Measurements from ENCODE around the gene CASP7. TPM values are rescaled to one million over a fixed set of nuclear protein-coding genes. Genes with fewer than 3 reads are reported as not detected.

CASP7 gene
- total RNA-seq, 1 donor from 2014 or later = 22.6 TPM

DNA sequence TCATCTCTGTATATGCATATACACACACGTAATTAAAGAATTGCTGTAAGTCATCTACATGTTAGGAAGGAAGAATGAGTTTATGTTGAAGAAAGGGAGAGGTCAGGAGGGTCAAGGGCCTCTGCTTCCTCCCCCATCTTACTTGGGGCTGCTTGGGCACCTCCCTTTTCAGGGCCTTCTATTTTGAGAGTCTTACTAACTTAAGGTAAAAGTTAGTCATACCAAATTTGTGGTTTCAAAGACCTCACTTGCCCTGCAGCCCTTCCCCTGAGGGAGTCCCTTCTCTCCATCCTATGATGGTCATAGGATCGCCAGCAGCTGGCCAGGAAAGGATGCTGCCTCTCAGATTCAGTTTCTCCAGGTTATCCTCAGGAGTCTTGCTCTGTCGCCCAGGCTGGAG lies 74.4 kb downstream of the CASP7 start:
- CTCF ChIA-PET = no interaction called here
- Mint-ChIP-seq H3K9me3 (no peaks in the 10 kb centered on the region), H3K27me3 (peaks cover 5% of the 10 kb centered on the region), H3K4me1 (no peaks in the 10 kb centered on the region), H3K27ac (no peak overlapping the region), H3K36me3 (ENCODE audit: low read depth) (no peaks in the 10 kb centered on the region), H3K4me3 (no peak overlapping the region)
- TF ChIP-seq CTCF (IDR thresholded peaks at IDR 0.05) = no peak
- ATAC-seq (ENCODE audit: low read depth) (no peak), DNase-seq (no peak)
- POLR2A ChIA-PET = no interaction called here
- intact Hi-C loops (cut with micrococcal nuclease) = no loop called here

- intact Hi-C loops (cut with micrococcal nuclease) = no loop called here
- no peaks in the 10 kb centered on the region for H3K36me3 Mint-ChIP-seq (ENCODE audit: low read depth)
- CTCF ChIA-PET = no interaction called here
- DNase-seq = no peak
- no peaks in the 10 kb centered on the region for H3K4me1 Mint-ChIP-seq
- H3K27ac Mint-ChIP-seq = no peak overlapping the region
- no peak for TF ChIP-seq CTCF (IDR thresholded peaks at IDR 0.05)
- no peak for ATAC-seq (ENCODE audit: low read depth)
- POLR2A ChIA-PET = interaction anchor here (0.6 kb wide), 1 partner anchor 27 kb away, joined by 5 read pairs; no protein-coding TSS in a partner anchor
- H3K27me3 Mint-ChIP-seq = peaks cover 5% of the 10 kb centered on the region
- H3K4me3 Mint-ChIP-seq = no peak overlapping the region
- H3K9me3 Mint-ChIP-seq = no peaks in the 10 kb centered on the region
Measured at GRCh38 chr10:113754768-113755167, 75.1 kb downstream of the CASP7 start.

DNA sequence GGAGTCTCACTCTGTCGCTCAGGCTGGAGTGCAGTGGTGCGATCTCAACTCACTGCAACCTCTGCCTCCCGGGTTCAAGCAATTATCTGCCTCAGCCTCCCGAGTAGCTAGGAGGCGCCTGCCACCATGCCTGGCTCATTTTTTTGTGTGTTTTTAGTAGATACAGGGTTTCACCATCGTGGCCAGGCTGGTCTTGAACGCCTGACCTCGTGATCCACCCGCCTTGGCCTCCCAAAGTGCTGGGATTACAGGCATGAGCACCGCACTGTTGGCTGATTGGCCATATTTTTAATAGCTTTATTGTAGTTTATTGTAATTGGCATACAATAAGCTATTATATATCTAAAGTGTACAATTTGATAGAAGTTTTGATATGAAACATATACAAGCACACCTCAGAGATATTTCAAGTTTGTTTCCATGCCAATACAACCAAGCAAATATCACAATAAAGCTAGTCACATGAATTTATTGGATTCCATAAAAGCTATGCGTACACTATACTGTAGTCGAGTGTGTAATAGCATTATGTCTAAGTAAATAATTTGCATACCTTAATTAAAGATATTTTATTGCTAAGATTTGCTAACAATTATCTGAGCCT lies 77.3 kb downstream of the CASP7 start:
- H3K9me3 Mint-ChIP-seq = no peaks in the 10 kb centered on the region
- H3K36me3 Mint-ChIP-seq (ENCODE audit: low read depth) = no peaks in the 10 kb centered on the region
- H3K4me3 Mint-ChIP-seq = no peak overlapping the region
- no peak for DNase-seq
- ATAC-seq (ENCODE audit: low read depth) = no peak
- ChIA-PET CTCF (no interaction called here), POLR2A (no interaction called here)
- peaks cover 6% of the 10 kb centered on the region for H3K27me3 Mint-ChIP-seq
- intact Hi-C loops (cut with micrococcal nuclease) = no loop called here
- no peak overlapping the region for H3K27ac Mint-ChIP-seq
- H3K4me1 Mint-ChIP-seq = no peaks in the 10 kb centered on the region
- TF ChIP-seq CTCF (IDR thresholded peaks at IDR 0.05) = no peak

GRCh38 chr10:113762083-113762482 lies 82.4 kb downstream of the CASP7 start:
- Mint-ChIP-seq H3K27ac (no peak overlapping the region), H3K9me3 (peaks cover 9% of the 10 kb centered on the region), H3K36me3 (ENCODE audit: low read depth) (no peaks in the 10 kb centered on the region), H3K4me3 (no peak overlapping the region), H3K27me3 (peaks cover 6% of the 10 kb centered on the region), H3K4me1 (no peaks in the 10 kb centered on the region)
- ATAC-seq (ENCODE audit: low read depth) (no peak), DNase-seq (no peak)
- ChIA-PET POLR2A (no interaction called here), CTCF (no interaction called here)
- intact Hi-C loops (cut with micrococcal nuclease) = no loop called here
- no peak for TF ChIP-seq CTCF (IDR thresholded peaks at IDR 0.05)

DNA sequence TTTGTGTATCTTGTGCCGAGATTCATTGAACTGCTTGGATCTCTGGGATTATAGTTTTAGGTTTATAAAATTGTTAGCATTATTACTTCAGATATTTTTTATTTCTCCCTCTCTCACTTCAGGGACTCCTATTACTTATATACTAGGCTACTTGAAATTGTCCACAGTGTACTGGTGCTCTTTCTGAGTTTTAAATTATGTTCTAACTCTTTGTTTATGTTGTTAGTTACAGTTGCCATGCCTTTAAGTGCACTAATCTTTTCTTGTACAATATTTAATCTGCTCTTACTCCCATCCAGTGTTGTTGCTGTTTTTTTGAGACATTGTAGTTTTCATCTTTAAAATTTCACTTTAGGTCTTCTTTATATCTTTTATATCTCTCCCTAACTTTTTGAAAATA lies 84.9 kb downstream of the CASP7 start:
- peaks cover 9% of the 10 kb centered on the region for H3K9me3 Mint-ChIP-seq
- H3K27ac Mint-ChIP-seq = no peak overlapping the region
- intact Hi-C loops (cut with micrococcal nuclease) = no loop called here
- peaks cover 23% of the 10 kb centered on the region for H3K27me3 Mint-ChIP-seq
- no peak for TF ChIP-seq CTCF (IDR thresholded peaks at IDR 0.05)
- no peaks in the 10 kb centered on the region for H3K36me3 Mint-ChIP-seq (ENCODE audit: low read depth)
- ChIA-PET POLR2A (no interaction called here), CTCF (no interaction called here)
- H3K4me1 Mint-ChIP-seq = no peaks in the 10 kb centered on the region
- H3K4me3 Mint-ChIP-seq = no peak overlapping the region
- DNase-seq (no peak), ATAC-seq (ENCODE audit: low read depth) (no peak)
